Omental fat pad (tissue), 4 donors: Measurements from ENCODE around the gene HOXD1. TPM values are rescaled to one million over a fixed set of nuclear protein-coding genes. Genes with fewer than 3 reads are reported as not detected.

Experiments
- ATAC-seq: fragments of 150-250 bp; one replicate; pipeline ENCODE4 v1.9.1; 2016; ENCODE audit warnings: mild to moderate bottlenecking, moderate library complexity; ENCODE audit not compliant: low FRiP score
- DNase-seq: peaks from one replicate; pipeline ENCODE4 v3.0.0-alpha.2; 2019; ENCODE audit warnings: low spot score
- total RNA-seq, 4 donors: library from RNA; depleted of rRNA; stranded (reverse); fragments of >200 nt; gene quantifications; one replicate each; pipeline ENCODE4 v1.1.0, GENCODE V29; 2016
- TF ChIP-seq, protein P1 (sequence below), 3 donors: fragments of 450-650 bp; IDR thresholded peaks; one replicate each; pipeline ENCODE4 v1.5.1; 2016 to 2017; ENCODE audit warnings: antibody characterized with exemption in 3 of 3, mild to moderate bottlenecking in 3 of 3, moderate library complexity in 2 of 3

The HOXD1 gene
- total RNA-seq, 4 donors from 2014 or later = 0.19 to 0.95 (median 0.53) TPM

DNA sequence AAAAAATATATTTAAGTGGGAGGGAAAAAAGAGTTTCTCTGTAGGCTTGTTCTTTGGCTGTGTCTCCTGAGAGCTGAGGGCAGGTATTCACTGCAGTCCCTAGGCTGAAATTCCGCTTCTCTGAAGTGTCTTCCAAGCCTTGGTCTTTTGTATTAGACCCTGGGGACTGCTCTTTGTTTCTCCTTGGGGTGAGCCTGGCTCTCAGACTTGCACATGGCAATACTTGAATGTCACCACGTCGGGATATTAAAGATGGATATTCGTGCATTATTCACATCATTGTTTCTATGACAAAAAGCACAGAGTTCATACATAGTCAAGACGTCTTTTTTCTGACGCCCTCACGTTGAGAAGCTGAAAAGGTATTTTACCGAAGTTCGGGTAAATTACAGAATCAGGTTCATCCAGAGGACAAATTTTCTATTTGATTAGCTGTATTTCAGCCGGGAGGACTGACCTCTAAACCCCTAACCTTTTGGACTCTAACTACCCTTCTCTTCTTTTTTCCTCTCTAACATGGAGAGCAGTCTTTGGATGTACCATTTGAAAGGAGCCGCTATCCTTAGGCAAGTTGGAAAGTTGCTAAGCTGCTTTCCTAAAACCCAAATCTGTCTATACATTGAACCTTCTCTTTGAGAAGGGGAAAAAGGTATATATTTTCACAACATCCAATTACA, 33.8 kb upstream of the HOXD1 start:
- TF ChIP-seq, protein P1, sequence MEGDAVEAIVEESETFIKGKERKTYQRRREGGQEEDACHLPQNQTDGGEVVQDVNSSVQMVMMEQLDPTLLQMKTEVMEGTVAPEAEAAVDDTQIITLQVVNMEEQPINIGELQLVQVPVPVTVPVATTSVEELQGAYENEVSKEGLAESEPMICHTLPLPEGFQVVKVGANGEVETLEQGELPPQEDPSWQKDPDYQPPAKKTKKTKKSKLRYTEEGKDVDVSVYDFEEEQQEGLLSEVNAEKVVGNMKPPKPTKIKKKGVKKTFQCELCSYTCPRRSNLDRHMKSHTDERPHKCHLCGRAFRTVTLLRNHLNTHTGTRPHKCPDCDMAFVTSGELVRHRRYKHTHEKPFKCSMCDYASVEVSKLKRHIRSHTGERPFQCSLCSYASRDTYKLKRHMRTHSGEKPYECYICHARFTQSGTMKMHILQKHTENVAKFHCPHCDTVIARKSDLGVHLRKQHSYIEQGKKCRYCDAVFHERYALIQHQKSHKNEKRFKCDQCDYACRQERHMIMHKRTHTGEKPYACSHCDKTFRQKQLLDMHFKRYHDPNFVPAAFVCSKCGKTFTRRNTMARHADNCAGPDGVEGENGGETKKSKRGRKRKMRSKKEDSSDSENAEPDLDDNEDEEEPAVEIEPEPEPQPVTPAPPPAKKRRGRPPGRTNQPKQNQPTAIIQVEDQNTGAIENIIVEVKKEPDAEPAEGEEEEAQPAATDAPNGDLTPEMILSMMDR (IDR thresholded peaks at IDR 0.05) = no peak
- ATAC-seq (no peak), DNase-seq (no peak)

GRCh38 chr2:176155356-176156044, 33.0 kb upstream of the HOXD1 start:
- TF ChIP-seq, protein P1 (IDR thresholded peaks at IDR 0.05) = no peak
- ATAC-seq (no peak), DNase-seq (no peak)

GRCh38 chr2:176156301-176156806, 32.1 kb upstream of the HOXD1 start:
- no peak for ATAC-seq
- DNase-seq = no peak
- TF ChIP-seq, protein P1 (IDR thresholded peaks at IDR 0.05) = no peak

GRCh38 chr2:176156807-176157498, 31.5 kb upstream of the HOXD1 start, which contains the start of gene HOXD3:
TSS of gene HOXD3 (plus strand) at chr2:176157307. CDS start at chr2:176169115, 11,808 bp downstream.
- ATAC-seq = no peak
- TF ChIP-seq, protein P1 (IDR thresholded peaks at IDR 0.05) = no peak
- no peak for DNase-seq

DNA sequence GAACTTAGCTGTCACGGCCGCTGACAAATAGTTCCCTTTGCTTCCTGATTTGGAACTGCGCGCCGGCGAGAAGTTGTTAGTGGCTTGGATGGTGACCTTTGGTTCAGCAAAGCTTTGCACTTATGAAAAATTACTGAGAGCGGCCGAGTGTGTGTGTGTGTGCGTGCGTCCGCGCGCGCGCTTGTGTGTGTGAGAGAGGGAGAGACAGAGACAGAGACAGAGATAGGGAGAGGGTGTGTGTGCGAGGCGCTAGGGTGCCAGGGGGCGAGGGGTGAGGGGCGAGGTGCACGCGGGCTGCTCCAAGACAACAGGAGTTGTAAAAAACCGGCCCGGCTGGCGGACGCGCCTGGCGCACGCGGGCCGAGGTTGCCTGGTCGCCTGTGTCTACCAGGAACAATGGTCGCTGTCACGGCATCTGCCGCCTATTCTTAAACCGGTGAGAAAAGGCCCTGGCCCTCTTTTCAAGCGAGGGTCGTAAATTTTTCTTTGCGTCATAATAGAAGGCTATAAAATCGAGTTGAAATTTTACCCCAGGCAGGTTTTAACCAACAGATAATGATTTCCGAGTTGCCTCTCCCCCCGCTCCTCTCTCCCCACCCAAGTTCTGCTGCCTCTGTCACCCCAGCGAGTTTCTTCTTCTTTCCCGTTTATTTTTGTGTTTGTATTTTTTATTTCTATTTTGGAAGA, 30.8 kb upstream of the HOXD1 start:
- ATAC-seq (no peak), DNase-seq (no peak)

GRCh38 chr2:176158186-176158591, 30.3 kb upstream of the HOXD1 start:
- no peak for DNase-seq
- TF ChIP-seq, protein P1 (IDR thresholded peaks at IDR 0.05) = no peak
- no peak for ATAC-seq

More for the DNA sequence above, 30.8 kb upstream of the HOXD1 start:
- TF ChIP-seq, protein P1 (IDR thresholded peaks at IDR 0.05) = no peak
